K562 (cell line): ENCODE results near the gene ZC3H7B. TPM values are rescaled to one million over a fixed set of nuclear protein-coding genes. Genes with fewer than 3 reads are reported as not detected.

ENCODE experiments used
- ATAC-seq: fragments of 200-7000 bp; cut with Tn5 transposase; 3 replicates; pipeline ENCODE4 v1.9.1; 2020; ENCODE audit warnings: moderate library complexity
- BruUV-seq: library from RNA; stranded (reverse); fragments of 400-500 nt; replicated peaks from 2 replicates; lab custom pipeline; 2021; lab: Mats Ljungman, UMichigan
- CTCF ChIA-PET: fragments of 300-600 bp; formaldehyde crosslinking; extraction: SDS; loops from one replicate; lab custom pipeline; 2021; ENCODE audit warnings: low intra/inter-chr PET ratio; lab: Yijun Ruan, JAX
- POLR2A ChIA-PET: fragments of 300-600, 350-650 bp; sonication (Branson Sonifier 250); formaldehyde crosslinking; extraction: SDS; loops from one replicate; lab custom pipeline; 2021; ENCODE audit warnings: antibody characterized with exemption, inconsistent platforms; lab: Yijun Ruan, JAX
- DNase-seq, 4 experiments: peaks; one replicate each; pipeline versions ENCODE4 v3.0.0 to v3.0.0-alpha.2; 2011 to 2018; ENCODE audit warnings: low spot score in 3 of 4, mixed read lengths in 3 of 4; ENCODE audit errors: extremely low read depth in 1 of 4
- FAIRE-seq: peaks from 2 replicates; lab custom pipeline; 2011; peaks lifted over from hg19 to GRCh38; lab: Jason Lieb, UNC
- H2AFZ ChIP-seq: 2 replicates; pipeline ENCODE4 v1.6.0; 2011; ENCODE audit warnings: low read depth, low read length, control low read depth, inconsistent platforms
- H3K27ac ChIP-seq: fragments of 200-600 bp; 3 replicates; pipeline ENCODE4 v1.8.0; 2011; ENCODE audit warnings: low read depth, mild to moderate bottlenecking, control low read depth, inconsistent platforms, low read length, moderate library complexity, mixed read lengths; ENCODE audit errors: extremely low read depth
- H3K27me3 ChIP-seq, 2 experiments: fragments of 300-600 bp in 1 of 2; 2 replicates in 1 of 2; 3 replicates in 1 of 2; pipeline versions ENCODE4 v1.6.0 to v1.8.0; 2011; ENCODE audit warnings: inconsistent platforms in 2 of 2, low read length in 2 of 2, mild to moderate bottlenecking in 1 of 2, mixed read lengths in 1 of 2, moderate library complexity in 1 of 2; ENCODE audit not compliant: control insufficient read depth in 2 of 2, insufficient read depth in 2 of 2
- H3K36me3 ChIP-seq: fragments of 300-600 bp; 3 replicates; pipeline ENCODE4 v1.8.0; 2011; ENCODE audit warnings: mild to moderate bottlenecking, low read length, inconsistent platforms; ENCODE audit not compliant: control insufficient read depth, insufficient read depth
- H3K4me1 ChIP-seq, 2 experiments: fragments of 200-600 bp in 1 of 2; replicated peaks in 1 of 2; 2 replicates in 1 of 2; 3 replicates in 1 of 2; pipeline versions ENCODE4 v1.5.1 to v1.8.0; 2011; ENCODE audit warnings: inconsistent platforms in 2 of 2, low read length in 2 of 2, mild to moderate bottlenecking in 1 of 2, mixed read lengths in 1 of 2, moderate library complexity in 1 of 2; ENCODE audit not compliant: control insufficient read depth in 2 of 2, insufficient read depth in 2 of 2
- H3K4me2 ChIP-seq: 2 replicates; pipeline ENCODE4 v1.6.1; 2011; ENCODE audit warnings: low read length, control low read depth, inconsistent platforms, mixed read lengths; ENCODE audit not compliant: insufficient read depth
- H3K4me3 ChIP-seq: fragments of 200-600 bp; sonication (generic), shearing (Covaris generic); 2 replicates; pipeline ENCODE4 v1.5.1; 2016; ENCODE audit warnings: control low read depth, inconsistent platforms
- H3K79me2 ChIP-seq: fragments of 200-600 bp; 3 replicates; pipeline ENCODE4 v1.8.0; 2011; ENCODE audit warnings: low read length, inconsistent platforms; ENCODE audit not compliant: control insufficient read depth, insufficient read depth
- H3K9ac ChIP-seq, 2 experiments: 2 replicates each; pipeline versions ENCODE4 v1.6.0 to v1.6.1; 2011; ENCODE audit warnings: low read depth in 2 of 2, low read length in 2 of 2, control low read depth in 1 of 2, inconsistent platforms in 1 of 2, mild to moderate bottlenecking in 1 of 2, mixed read lengths in 1 of 2; ENCODE audit not compliant: insufficient read depth in 1 of 2
- H3K9me1 ChIP-seq: one replicate; pipeline ENCODE4 v1.6.0; 2011; ENCODE audit warnings: inconsistent platforms, mild to moderate bottlenecking, low read length, moderate library complexity; ENCODE audit not compliant: control insufficient read depth, insufficient read depth
- H3K9me3 ChIP-seq: replicated peaks from 2 replicates; pipeline ENCODE4 v1.5.1; 2011; ENCODE audit warnings: low read depth, low read length, inconsistent platforms; ENCODE audit not compliant: control insufficient read depth, insufficient read depth
- H4K20me1 ChIP-seq: replicated peaks from 2 replicates; pipeline ENCODE4 v1.6.1; 2011; ENCODE audit warnings: low read length, inconsistent platforms, mixed read lengths; ENCODE audit not compliant: control insufficient read depth, insufficient read depth
- HSF4 ChIP-seq: fragments of 250-450 bp; sonication (Bioruptor Pico); IDR thresholded peaks from 2 replicates; pipeline ENCODE4 v2.1.2; 2022; ENCODE audit warnings: mild to moderate bottlenecking, moderate library complexity, borderline replicate concordance
- PCBP1 ChIP-seq: fragments of 200-400 bp; formaldehyde crosslinking; IDR thresholded peaks from 2 replicates; pipeline ENCODE4 v1.6.1; 2018; ENCODE audit warnings: mild to moderate bottlenecking, low read depth, low read length; ENCODE audit not compliant: poor library complexity, severe bottlenecking
- RBM39 ChIP-seq: fragments of 200-400 bp; formaldehyde crosslinking; optimal IDR thresholded peaks from 2 replicates; pipeline ENCODE3; 2018; ENCODE audit warnings: low read depth, low read length
- RNF2 ChIP-seq: sonication (generic); IDR thresholded peaks from 2 replicates; pipeline ENCODE4 v1.6.1; 2016
- SIRT6 ChIP-seq: IDR thresholded peaks from one replicate; pipeline ENCODE4 v1.6.1; 2012; ENCODE audit warnings: low read depth, mild to moderate bottlenecking, control low read depth, inconsistent platforms, low read length, moderate library complexity
- TEAD4 ChIP-seq, 2 experiments: sonication (generic) in 1 of 2; formaldehyde crosslinking in 1 of 2; IDR thresholded peaks; 2 replicates each; pipeline versions ENCODE4 v1.6.1 to v1.8.0; 2012 to 2022; ENCODE audit warnings: borderline replicate concordance in 1 of 2, inconsistent platforms in 1 of 2, low read length in 1 of 2, mild to moderate bottlenecking in 1 of 2, missing genetic modification reagents in 1 of 2
- TFAM ChIP-seq: fragments of 250-450 bp; sonication (Bioruptor Pico); conservative IDR thresholded peaks from 2 replicates; pipeline ENCODE4 v1.5.0; 2021; ENCODE audit warnings: mild to moderate bottlenecking, moderate library complexity
- WGBS: fragments of 100-300 bp; shearing (Covaris generic); methylation state at CpG from one replicate; pipeline ENCODE4 v1.1.6; 2016; ENCODE audit warnings: low coverage, mixed read lengths; ENCODE audit not compliant: insufficient coverage; ENCODE audit errors: missing lambda C conversion rate; 5-methylcytosine and 5-hydroxymethylcytosine counted together
- in situ Hi-C: fragments of 300-500 bp; cut with MboI; formaldehyde crosslinking; loops from 4 replicates; pipeline ENCODE4 v1.15.0; 2018; ENCODE audit warnings: inconsistent platforms, mixed read lengths
- intact Hi-C: fragments of 100-400 bp; cut with micrococcal nuclease; formaldehyde crosslinking; loops from 2 replicates; pipeline ENCODE4 v1.14.2; 2022
- polyA plus RNA-seq, 8 experiments: library from polyadenylated mRNA; depleted of rRNA in 4 of 8; stranded (reverse) in 5 of 8; unstranded in 3 of 8; fragments of >200 nt; fragmentation: Nextera tagmentation in 2 of 8; fragmentation: Illumina TruSeq in 1 of 8; extraction: Ambion mirVana in 2 of 8; extraction: Trizol in 1 of 8; gene quantifications; 2 replicates each; pipeline versions ENCODE4 v1.2.1 to v1.2.3, GENCODE V29; 2011 to 2014; ENCODE audit warnings: inconsistent platforms in 1 of 8, missing spikeins in 1 of 8
- total RNA-seq, 7 experiments: library from RNA; depleted of rRNA in 6 of 7; stranded (reverse); fragments of >200 nt in 6 of 7; fragmentation: Illumina TruSeq in 2 of 7; extraction: Trizol in 2 of 7; gene quantifications; 2 replicates each; pipeline versions ENCODE4 v1.2.1 to v1.2.3, GENCODE V29; 2011 to 2021; ENCODE audit warnings: low replicate concordance in 1 of 7
- TF ChIP-seq, protein P1 (sequence below), 2 experiments: fragments of 450-650 bp in 1 of 2; sonication (generic) in 1 of 2; formaldehyde crosslinking; conservative IDR thresholded peaks; 2 replicates each; pipeline versions ENCODE4 v1.4.0 to v1.8.1; 2020 to 2022; ENCODE audit warnings: mild to moderate bottlenecking in 1 of 2, missing genetic modification reagents in 1 of 2
- TF ChIP-seq, protein P2 (sequence below): fragments of 200-600 bp; sonication (generic); IDR thresholded peaks from one replicate; pipeline ENCODE4 v1.6.1; 2012; ENCODE audit warnings: mild to moderate bottlenecking, low read depth, low read length, inconsistent platforms

ZC3H7B gene
- total and polyA plus RNA-seq, 9 of the 15 experiments (the other 6 are each of a cell fraction or from before 2014, with no cell fraction given): 0.07 to 49.8 (median 26.8) TPM

DNA sequence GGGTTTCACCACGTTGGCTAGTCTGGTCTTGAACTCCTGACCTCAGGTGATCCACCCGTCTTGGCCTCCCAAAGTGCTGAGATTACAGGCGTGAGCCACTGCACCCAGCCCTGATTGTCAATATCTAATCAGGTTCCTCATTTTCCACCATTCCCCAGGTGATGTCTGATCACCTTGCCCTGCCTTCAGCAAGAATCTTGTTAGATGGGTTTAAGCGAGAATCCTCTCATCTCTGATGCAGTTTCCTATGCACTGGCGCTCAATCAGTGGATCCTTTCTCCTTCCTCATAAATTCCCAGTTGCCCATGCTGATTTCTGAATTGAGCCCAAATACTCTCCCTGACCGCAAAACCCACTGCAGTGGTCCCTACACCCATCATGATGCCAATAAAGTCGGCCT, 664 bp upstream of the ZC3H7B start:
- peaks cover 49% of the 10 kb centered on the region for H3K79me2 ChIP-seq
- ATAC-seq: no peak
- peak overlapping the region; percentile 83 for H3K4me2 ChIP-seq
- no peak for DNase-seq
- peaks cover 2 to 10% of the 10 kb centered on the region in 2 experiments; a peak in 3 of 5 replicates for H3K4me1 ChIP-seq
- no TSS peak for BruUV-seq
- FAIRE-seq: no peak
- H3K9ac ChIP-seq: no peak overlapping the region
- intact Hi-C loops: loop anchor here (10.0 kb wide), 1 partner anchor 376 kb away; no protein-coding TSS in a partner anchor
- peak overlapping the region; percentile 83 for H2AFZ ChIP-seq
- in situ Hi-C loops: no loop called here
- no peak overlapping the region for H3K27ac ChIP-seq
- H4K20me1 ChIP-seq: no peaks in the 10 kb centered on the region
- peaks cover 11% of the 10 kb centered on the region; the same call in 2 of the 3 replicates for H3K36me3 ChIP-seq
- CTCF ChIA-PET: no interaction called here
- no peaks in the 10 kb centered on the region for H3K9me3 ChIP-seq
- H3K27me3 ChIP-seq: no peaks in the 10 kb centered on the region
- WGBS: 45% methylated on average over 4 of the region's 7 CpGs
- POLR2A ChIA-PET: interaction anchor here (0.6 to 1.0 kb wide), 4 partner anchors 11 to 77 kb away, joined by 3 to 6 read pairs (median 3); no protein-coding TSS in a partner anchor
- H3K9me1 ChIP-seq: no peaks in the 10 kb centered on the region
- H3K4me3 ChIP-seq: peak overlapping the region; percentile 90
- no peak for TF ChIP-seq SIRT6
- TF ChIP-seq, protein P1, sequence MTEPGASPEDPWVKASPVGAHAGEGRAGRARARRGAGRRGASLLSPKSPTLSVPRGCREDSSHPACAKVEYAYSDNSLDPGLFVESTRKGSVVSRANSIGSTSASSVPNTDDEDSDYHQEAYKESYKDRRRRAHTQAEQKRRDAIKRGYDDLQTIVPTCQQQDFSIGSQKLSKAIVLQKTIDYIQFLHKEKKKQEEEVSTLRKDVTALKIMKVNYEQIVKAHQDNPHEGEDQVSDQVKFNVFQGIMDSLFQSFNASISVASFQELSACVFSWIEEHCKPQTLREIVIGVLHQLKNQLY (CRISPR knock-in tag; conservative IDR thresholded peaks at IDR 0.05): no peak
- TF ChIP-seq HSF4 (CRISPR knock-in tag): no peak
- TF ChIP-seq PCBP1: no peak
- TF ChIP-seq, protein P2, sequence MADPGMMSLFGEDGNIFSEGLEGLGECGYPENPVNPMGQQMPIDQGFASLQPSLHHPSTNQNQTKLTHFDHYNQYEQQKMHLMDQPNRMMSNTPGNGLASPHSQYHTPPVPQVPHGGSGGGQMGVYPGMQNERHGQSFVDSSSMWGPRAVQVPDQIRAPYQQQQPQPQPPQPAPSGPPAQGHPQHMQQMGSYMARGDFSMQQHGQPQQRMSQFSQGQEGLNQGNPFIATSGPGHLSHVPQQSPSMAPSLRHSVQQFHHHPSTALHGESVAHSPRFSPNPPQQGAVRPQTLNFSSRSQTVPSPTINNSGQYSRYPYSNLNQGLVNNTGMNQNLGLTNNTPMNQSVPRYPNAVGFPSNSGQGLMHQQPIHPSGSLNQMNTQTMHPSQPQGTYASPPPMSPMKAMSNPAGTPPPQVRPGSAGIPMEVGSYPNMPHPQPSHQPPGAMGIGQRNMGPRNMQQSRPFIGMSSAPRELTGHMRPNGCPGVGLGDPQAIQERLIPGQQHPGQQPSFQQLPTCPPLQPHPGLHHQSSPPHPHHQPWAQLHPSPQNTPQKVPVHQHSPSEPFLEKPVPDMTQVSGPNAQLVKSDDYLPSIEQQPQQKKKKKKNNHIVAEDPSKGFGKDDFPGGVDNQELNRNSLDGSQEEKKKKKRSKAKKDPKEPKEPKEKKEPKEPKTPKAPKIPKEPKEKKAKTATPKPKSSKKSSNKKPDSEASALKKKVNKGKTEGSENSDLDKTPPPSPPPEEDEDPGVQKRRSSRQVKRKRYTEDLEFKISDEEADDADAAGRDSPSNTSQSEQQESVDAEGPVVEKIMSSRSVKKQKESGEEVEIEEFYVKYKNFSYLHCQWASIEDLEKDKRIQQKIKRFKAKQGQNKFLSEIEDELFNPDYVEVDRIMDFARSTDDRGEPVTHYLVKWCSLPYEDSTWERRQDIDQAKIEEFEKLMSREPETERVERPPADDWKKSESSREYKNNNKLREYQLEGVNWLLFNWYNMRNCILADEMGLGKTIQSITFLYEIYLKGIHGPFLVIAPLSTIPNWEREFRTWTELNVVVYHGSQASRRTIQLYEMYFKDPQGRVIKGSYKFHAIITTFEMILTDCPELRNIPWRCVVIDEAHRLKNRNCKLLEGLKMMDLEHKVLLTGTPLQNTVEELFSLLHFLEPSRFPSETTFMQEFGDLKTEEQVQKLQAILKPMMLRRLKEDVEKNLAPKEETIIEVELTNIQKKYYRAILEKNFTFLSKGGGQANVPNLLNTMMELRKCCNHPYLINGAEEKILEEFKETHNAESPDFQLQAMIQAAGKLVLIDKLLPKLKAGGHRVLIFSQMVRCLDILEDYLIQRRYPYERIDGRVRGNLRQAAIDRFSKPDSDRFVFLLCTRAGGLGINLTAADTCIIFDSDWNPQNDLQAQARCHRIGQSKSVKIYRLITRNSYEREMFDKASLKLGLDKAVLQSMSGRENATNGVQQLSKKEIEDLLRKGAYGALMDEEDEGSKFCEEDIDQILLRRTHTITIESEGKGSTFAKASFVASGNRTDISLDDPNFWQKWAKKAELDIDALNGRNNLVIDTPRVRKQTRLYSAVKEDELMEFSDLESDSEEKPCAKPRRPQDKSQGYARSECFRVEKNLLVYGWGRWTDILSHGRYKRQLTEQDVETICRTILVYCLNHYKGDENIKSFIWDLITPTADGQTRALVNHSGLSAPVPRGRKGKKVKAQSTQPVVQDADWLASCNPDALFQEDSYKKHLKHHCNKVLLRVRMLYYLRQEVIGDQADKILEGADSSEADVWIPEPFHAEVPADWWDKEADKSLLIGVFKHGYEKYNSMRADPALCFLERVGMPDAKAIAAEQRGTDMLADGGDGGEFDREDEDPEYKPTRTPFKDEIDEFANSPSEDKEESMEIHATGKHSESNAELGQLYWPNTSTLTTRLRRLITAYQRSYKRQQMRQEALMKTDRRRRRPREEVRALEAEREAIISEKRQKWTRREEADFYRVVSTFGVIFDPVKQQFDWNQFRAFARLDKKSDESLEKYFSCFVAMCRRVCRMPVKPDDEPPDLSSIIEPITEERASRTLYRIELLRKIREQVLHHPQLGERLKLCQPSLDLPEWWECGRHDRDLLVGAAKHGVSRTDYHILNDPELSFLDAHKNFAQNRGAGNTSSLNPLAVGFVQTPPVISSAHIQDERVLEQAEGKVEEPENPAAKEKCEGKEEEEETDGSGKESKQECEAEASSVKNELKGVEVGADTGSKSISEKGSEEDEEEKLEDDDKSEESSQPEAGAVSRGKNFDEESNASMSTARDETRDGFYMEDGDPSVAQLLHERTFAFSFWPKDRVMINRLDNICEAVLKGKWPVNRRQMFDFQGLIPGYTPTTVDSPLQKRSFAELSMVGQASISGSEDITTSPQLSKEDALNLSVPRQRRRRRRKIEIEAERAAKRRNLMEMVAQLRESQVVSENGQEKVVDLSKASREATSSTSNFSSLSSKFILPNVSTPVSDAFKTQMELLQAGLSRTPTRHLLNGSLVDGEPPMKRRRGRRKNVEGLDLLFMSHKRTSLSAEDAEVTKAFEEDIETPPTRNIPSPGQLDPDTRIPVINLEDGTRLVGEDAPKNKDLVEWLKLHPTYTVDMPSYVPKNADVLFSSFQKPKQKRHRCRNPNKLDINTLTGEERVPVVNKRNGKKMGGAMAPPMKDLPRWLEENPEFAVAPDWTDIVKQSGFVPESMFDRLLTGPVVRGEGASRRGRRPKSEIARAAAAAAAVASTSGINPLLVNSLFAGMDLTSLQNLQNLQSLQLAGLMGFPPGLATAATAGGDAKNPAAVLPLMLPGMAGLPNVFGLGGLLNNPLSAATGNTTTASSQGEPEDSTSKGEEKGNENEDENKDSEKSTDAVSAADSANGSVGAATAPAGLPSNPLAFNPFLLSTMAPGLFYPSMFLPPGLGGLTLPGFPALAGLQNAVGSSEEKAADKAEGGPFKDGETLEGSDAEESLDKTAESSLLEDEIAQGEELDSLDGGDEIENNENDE: no peak
- no peak for TF ChIP-seq RNF2
- no peak for TF ChIP-seq RBM39
- TF ChIP-seq TEAD4 (IDR thresholded peaks at IDR 0.05; ENCODE audit: low read length): no peak
- TF ChIP-seq TEAD4 (CRISPR knock-in tag; IDR thresholded peaks at IDR 0.05; ENCODE audit: borderline replicate concordance): no peak
- TF ChIP-seq TFAM: no peak
